CD14-positive monocyte (primary cell): ENCODE data around the gene ANP32A. TPM values are rescaled to one million over a fixed set of nuclear protein-coding genes. Genes with fewer than 3 reads are reported as not detected.
A peak's percentile ranks its signal among the peaks of the same experiment; 100 is the strongest.

ENCODE experiments used
- DNase-seq, 3 donors: peaks; one replicate each; pipeline ENCODE4 v3.0.0-alpha.2; 2011 to 2022
- H2AFZ ChIP-seq: 2 replicates; pipeline ENCODE4 v1.6.0; 2012; ENCODE audit warnings: mild to moderate bottlenecking, low read depth, low read length, inconsistent platforms; ENCODE audit not compliant: insufficient read depth, poor library complexity, severe bottlenecking
- H3K27ac ChIP-seq, 2 donors: 1 replicate in 1 of 2; 2 replicates in 1 of 2; pipeline ENCODE4 v1.5.1; 2012 to 2013; ENCODE audit warnings: low read length in 2 of 2, control low read depth in 1 of 2, inconsistent platforms in 1 of 2, low read depth in 1 of 2, mild to moderate bottlenecking in 1 of 2
- H3K27me3 ChIP-seq, 2 donors: one replicate each; pipeline versions ENCODE4 v1.6.0 to v1.6.1; 2011 to 2013; ENCODE audit warnings: low read length in 2 of 2; ENCODE audit not compliant: control insufficient read depth in 2 of 2, insufficient read depth in 2 of 2
- H3K36me3 ChIP-seq, 2 donors: replicated peaks in 1 of 2; 1 replicate in 1 of 2; 2 replicates in 1 of 2; pipeline versions ENCODE4 v1.5.1 to v1.6.1; 2012 to 2013; ENCODE audit warnings: low read length in 2 of 2, control low read depth in 1 of 2, inconsistent platforms in 1 of 2, mild to moderate bottlenecking in 1 of 2; ENCODE audit not compliant: insufficient read depth in 2 of 2, control insufficient read depth in 1 of 2
- H3K4me1 ChIP-seq, 2 donors: 1 replicate in 1 of 2; 2 replicates in 1 of 2; pipeline versions ENCODE4 v1.5.1 to v1.6.1; 2012 to 2013; ENCODE audit warnings: low read length in 2 of 2, control low read depth in 1 of 2, inconsistent platforms in 1 of 2, mild to moderate bottlenecking in 1 of 2, moderate library complexity in 1 of 2; ENCODE audit not compliant: insufficient read depth in 2 of 2, control insufficient read depth in 1 of 2
- H3K4me2 ChIP-seq: replicated peaks from 2 replicates; pipeline ENCODE3; 2012; ENCODE audit warnings: low read length, moderate library complexity, mild to moderate bottlenecking; ENCODE audit not compliant: poor library complexity, severe bottlenecking; ENCODE audit errors: extremely low read depth
- H3K4me3 ChIP-seq, 3 experiments: fragments of 200-600 bp in 1 of 3; sonication (generic) in 1 of 3; replicated peaks in 1 of 3; 1 replicate in 2 of 3; 2 replicates in 1 of 3; pipeline ENCODE4 v1.5.1; 2011 to 2013; ENCODE audit warnings: low read length in 3 of 3, mild to moderate bottlenecking in 3 of 3, control low read depth in 2 of 3, low read depth in 2 of 3, inconsistent platforms in 1 of 3, moderate library complexity in 1 of 3
- H3K79me2 ChIP-seq: 2 replicates; pipeline ENCODE4 v1.6.0; 2012; ENCODE audit warnings: mild to moderate bottlenecking, control low read depth, inconsistent platforms, low read length, moderate library complexity; ENCODE audit not compliant: insufficient read depth
- H3K9ac ChIP-seq: 2 replicates; pipeline ENCODE4 v1.6.0; 2017; ENCODE audit warnings: low read length, mild to moderate bottlenecking; ENCODE audit not compliant: insufficient read depth, poor library complexity, severe bottlenecking
- H3K9me3 ChIP-seq, 2 donors: replicated peaks in 1 of 2; 1 replicate in 1 of 2; 2 replicates in 1 of 2; pipeline versions ENCODE4 v1.5.1 to v1.6.1; 2012 to 2013; ENCODE audit warnings: low read length in 2 of 2, control low read depth in 1 of 2; ENCODE audit not compliant: control insufficient read depth in 1 of 2, insufficient read depth in 1 of 2
- H4K20me1 ChIP-seq: 2 replicates; pipeline ENCODE4 v1.6.0; 2012; ENCODE audit warnings: mild to moderate bottlenecking, low read length, control low read depth, moderate library complexity; ENCODE audit not compliant: insufficient read depth
- H3K27ac Mint-ChIP-seq, 7 donors: one replicate each; pipeline ENCODE4 v1.8.0; 2020; ENCODE audit warnings: mild to moderate bottlenecking in 7 of 7, mixed read lengths in 7 of 7, moderate library complexity in 6 of 7, inconsistent platforms in 2 of 7
- H3K27me3 Mint-ChIP-seq, 3 donors: one replicate each; pipeline ENCODE4 v1.8.0; 2021 to 2022; ENCODE audit warnings: low read depth in 3 of 3, mild to moderate bottlenecking in 3 of 3, mixed read lengths in 3 of 3, moderate library complexity in 3 of 3, inconsistent platforms in 1 of 3
- H3K36me3 Mint-ChIP-seq, 2 donors: one replicate each; pipeline ENCODE4 v1.8.0; 2020; ENCODE audit warnings: mixed read lengths in 2 of 2, inconsistent platforms in 1 of 2, mild to moderate bottlenecking in 1 of 2
- H3K4me1 Mint-ChIP-seq: one replicate; pipeline ENCODE4 v1.8.0; 2020; ENCODE audit warnings: mild to moderate bottlenecking, mixed read lengths
- H3K4me3 Mint-ChIP-seq, 2 donors: one replicate each; pipeline ENCODE4 v1.8.0; 2020; ENCODE audit warnings: mild to moderate bottlenecking in 2 of 2, mixed read lengths in 2 of 2, moderate library complexity in 1 of 2
- H3K9me3 Mint-ChIP-seq, 7 donors: one replicate each; pipeline ENCODE4 v1.8.0; 2020 to 2022; ENCODE audit warnings: mixed read lengths in 7 of 7, mild to moderate bottlenecking in 6 of 7, moderate library complexity in 6 of 7, inconsistent platforms in 2 of 7
- WGBS: methylation state at CpG from one replicate; pipeline ENCODE4 v1.1.5; 2013; ENCODE audit warnings: missing lambda C conversion rate; ENCODE audit not compliant: insufficient coverage; 5-methylcytosine and 5-hydroxymethylcytosine counted together
- intact Hi-C, 2 donors: fragments of 100-400 bp; cut with micrococcal nuclease; formaldehyde crosslinking; loops; one replicate each; pipeline versions ENCODE4 v1.15.0 to v1.15.1; 2023
- polyA plus RNA-seq, 3 donors: library from polyadenylated mRNA; depleted of rRNA in 1 of 3; unstranded in 2 of 3; stranded (reverse) in 1 of 3; fragments of 300-500 nt in 2 of 3; fragments of >200 nt in 1 of 3; fragmentation: Illumina TruSeq in 2 of 3; gene quantifications; 1 replicate in 2 of 3; 2 replicates in 1 of 3; pipeline ENCODE4 v1.2.3, GENCODE V29; 2012 to 2021
- TF ChIP-seq, protein P1 (sequence below): fragments of 200-600 bp; IDR thresholded peaks from one replicate; pipeline ENCODE4 v1.8.0; 2022; ENCODE audit warnings: antibody characterized with exemption, mild to moderate bottlenecking

Gene ANP32A
- polyA plus RNA-seq, 3 donors: 75.4 to 98.8 (median 86.8) TPM

DNA sequence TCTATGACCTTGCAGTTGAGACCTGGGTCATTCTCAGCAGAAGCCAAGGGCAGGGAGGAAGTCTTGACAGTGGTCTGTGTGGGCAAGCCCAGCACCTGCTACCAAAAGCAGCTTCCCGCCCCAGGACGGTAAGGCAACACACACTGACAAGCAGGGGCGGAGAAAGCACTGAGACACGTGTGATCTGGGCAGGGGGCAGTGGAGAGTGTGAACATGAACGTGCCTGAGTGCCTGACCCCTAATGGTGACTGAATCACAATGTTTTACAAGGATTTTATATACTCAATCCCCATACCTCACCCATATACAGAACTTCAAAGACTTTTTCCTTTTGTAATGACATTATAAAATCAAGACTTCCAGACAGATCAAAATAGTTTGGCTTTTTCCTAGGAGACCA is 35.2 kb downstream of the ANP32A start:
- DNase-seq: no peak

DNA sequence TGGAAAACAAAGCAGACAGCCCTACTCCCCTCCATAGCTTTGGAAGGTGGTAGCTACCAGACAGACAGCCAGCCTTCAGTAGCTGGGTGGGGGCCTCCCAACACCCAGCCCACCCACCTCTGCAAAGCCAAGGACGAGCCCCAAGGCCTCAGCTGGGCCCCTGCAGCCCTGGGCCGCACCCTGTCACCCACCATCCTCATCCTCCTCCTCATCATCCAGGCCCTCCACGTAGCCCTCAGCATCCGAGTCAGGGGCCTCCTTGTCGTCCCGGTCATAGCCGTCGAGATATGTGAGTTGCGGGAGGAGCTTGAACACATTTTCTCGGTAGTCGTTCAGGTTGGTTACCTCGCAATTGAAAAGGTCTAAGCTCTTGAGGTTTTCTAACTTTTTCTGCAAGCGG is 36.5 kb downstream of the ANP32A start:
- H3K27me3 Mint-ChIP-seq: peaks cover 0 to 3% (median 0%) of the 10 kb centered on the region in 3 donors
- Histone ChIP-seq H3K4me1 (peaks cover 59 to 62% of the 10 kb centered on the region in 2 donors), H2AFZ (no peak overlapping the region), H3K4me3 (no peak overlapping the region), H3K27ac (peak overlapping the region in 1 of 2 donors; percentile 88), H4K20me1 (peaks cover 46% of the 10 kb centered on the region), H3K79me2 (peaks cover 79% of the 10 kb centered on the region), H3K27me3 (no peaks in the 10 kb centered on the region), H3K9ac (no peak overlapping the region), H3K9me3 (no peaks in the 10 kb centered on the region), H3K4me2 (no peak overlapping the region), H3K36me3 (peaks cover 40 to 65% of the 10 kb centered on the region in 2 donors)
- WGBS: 92% methylated on average over 8 of the region's 13 CpGs
- H3K4me3 Mint-ChIP-seq: no peak overlapping the region
- H3K4me1 Mint-ChIP-seq: peaks cover 63% of the 10 kb centered on the region
- DNase-seq: no peak
- H3K36me3 Mint-ChIP-seq: peaks cover 63 to 77% of the 10 kb centered on the region in 2 donors
- H3K27ac Mint-ChIP-seq: peak overlapping the region in 3 of 7 donors; percentile 28 to 85 (median 42)
- TF ChIP-seq, protein P1, sequence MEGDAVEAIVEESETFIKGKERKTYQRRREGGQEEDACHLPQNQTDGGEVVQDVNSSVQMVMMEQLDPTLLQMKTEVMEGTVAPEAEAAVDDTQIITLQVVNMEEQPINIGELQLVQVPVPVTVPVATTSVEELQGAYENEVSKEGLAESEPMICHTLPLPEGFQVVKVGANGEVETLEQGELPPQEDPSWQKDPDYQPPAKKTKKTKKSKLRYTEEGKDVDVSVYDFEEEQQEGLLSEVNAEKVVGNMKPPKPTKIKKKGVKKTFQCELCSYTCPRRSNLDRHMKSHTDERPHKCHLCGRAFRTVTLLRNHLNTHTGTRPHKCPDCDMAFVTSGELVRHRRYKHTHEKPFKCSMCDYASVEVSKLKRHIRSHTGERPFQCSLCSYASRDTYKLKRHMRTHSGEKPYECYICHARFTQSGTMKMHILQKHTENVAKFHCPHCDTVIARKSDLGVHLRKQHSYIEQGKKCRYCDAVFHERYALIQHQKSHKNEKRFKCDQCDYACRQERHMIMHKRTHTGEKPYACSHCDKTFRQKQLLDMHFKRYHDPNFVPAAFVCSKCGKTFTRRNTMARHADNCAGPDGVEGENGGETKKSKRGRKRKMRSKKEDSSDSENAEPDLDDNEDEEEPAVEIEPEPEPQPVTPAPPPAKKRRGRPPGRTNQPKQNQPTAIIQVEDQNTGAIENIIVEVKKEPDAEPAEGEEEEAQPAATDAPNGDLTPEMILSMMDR: no peak
- intact Hi-C loops: loop anchor here (5.0 to 10.0 kb wide), 2 partner anchors 33 to 91 kb away; no protein-coding TSS in a partner anchor
- H3K9me3 Mint-ChIP-seq: peaks cover 0 to 2% (median 0%) of the 10 kb centered on the region in 7 donors

More for the DNA sequence above, 35.2 kb downstream of the ANP32A start:
- TF ChIP-seq, protein P1: no peak
- Histone ChIP-seq H3K9me3 (no peaks in the 10 kb centered on the region), H3K36me3 (peaks cover 32 to 61% of the 10 kb centered on the region in 2 donors), H3K27me3 (no peaks in the 10 kb centered on the region), H4K20me1 (peaks cover 59% of the 10 kb centered on the region), H3K4me3 (no peak overlapping the region), H3K27ac (peak overlapping the region in 1 of 2 donors; percentile 88), H3K79me2 (peaks cover 84% of the 10 kb centered on the region), H3K9ac (no peak overlapping the region), H2AFZ (no peak overlapping the region), H3K4me1 (peaks cover 64 to 68% of the 10 kb centered on the region in 2 donors), H3K4me2 (no peak overlapping the region)
- intact Hi-C loops: loop anchor here in 1 of 2 donors (10.0 kb wide), 1 partner anchor 89 kb away; no protein-coding TSS in a partner anchor
- 71% methylated on average over 1 of the region's 5 CpGs for WGBS
- H3K36me3 Mint-ChIP-seq: peaks cover 51 to 71% of the 10 kb centered on the region in 2 donors
- H3K27ac Mint-ChIP-seq: peak overlapping the region in 6 of 7 donors; percentile 22 to 73 (median 59)
- no peak overlapping the region for H3K4me3 Mint-ChIP-seq
- peaks cover 0 to 2% (median 0%) of the 10 kb centered on the region in 7 donors for H3K9me3 Mint-ChIP-seq
- H3K4me1 Mint-ChIP-seq: peaks cover 72% of the 10 kb centered on the region
- peaks cover 0 to 3% (median 0%) of the 10 kb centered on the region in 3 donors for H3K27me3 Mint-ChIP-seq
